Erythroblast (primary cell): ENCODE measurements around the gene ADARB2.

ENCODE experiments used
- GATA1 ChIP-seq: IDR thresholded peaks from 2 replicates; pipeline ENCODE4 v1.6.1; 2011; ENCODE audit warnings: low read depth, mild to moderate bottlenecking, control low read depth, low read length, moderate library complexity
- POLR2A ChIP-seq: IDR thresholded peaks from 2 replicates; pipeline ENCODE4 v1.6.1; 2011; ENCODE audit warnings: mild to moderate bottlenecking, low read length

DNA sequence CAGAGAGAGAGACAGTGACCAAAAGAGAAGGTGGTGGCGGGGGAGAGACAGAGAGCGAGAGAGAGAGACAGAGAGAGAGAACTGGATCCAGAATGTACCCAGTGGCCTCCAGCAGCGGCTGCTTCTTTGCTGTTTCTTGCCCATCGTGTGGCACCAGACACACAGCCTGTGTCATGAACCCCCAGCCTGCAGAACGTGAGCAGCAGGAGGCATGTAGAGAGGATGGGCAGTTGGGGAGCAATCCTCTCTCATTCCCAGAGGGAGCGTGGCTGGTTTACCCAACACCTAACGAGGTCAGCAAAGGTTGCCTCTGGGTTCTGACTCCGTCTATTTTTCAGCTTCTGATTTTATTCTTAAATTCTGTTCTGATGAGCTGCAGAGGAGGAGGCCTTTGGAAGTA is 168.1 kb downstream of the ADARB2 start:
- TF ChIP-seq POLR2A: no peak
- no peak for TF ChIP-seq GATA1
